GM18507 (cell line): ENCODE results near the gene CNIH3.

ENCODE experiments used
- DNase-seq: peaks from one replicate; pipeline ENCODE4 v3.0.0; 2011; ENCODE audit warnings: low read depth; ENCODE audit not compliant: insufficient read length; ENCODE audit errors: extremely low spot score
- FAIRE-seq: peaks from 2 replicates; lab custom pipeline; 2011; peaks lifted over from hg19 to GRCh38; lab: Jason Lieb, UNC

CNIH3 gene

DNA sequence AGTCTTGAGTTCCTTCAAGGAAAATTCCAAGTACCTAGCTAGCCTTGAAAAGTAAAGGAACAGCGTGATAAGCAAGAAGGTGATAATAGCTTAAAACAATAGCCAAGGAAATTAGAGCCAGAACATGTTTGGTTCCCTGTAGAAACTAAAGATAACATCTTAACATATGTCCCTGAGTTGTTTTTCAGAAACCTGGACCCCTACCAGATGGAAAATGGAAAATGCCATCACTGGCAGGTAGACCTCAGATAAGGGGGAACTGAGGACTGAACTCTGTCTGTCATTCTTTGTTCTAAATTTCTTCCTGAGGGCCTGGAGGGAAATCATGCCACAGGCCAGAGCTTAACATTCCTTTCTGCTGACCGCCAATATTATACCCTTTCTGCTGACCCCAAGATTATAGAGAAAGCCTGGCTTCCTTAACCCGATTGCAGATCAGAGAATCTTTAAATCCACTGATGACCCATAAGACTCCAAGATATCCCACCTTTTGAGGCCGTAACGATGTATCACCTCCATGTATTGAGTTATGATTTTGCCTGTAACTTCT, 23.4 kb downstream of the CNIH3 start:
- FAIRE-seq (no peak), DNase-seq (no peak)

DNA sequence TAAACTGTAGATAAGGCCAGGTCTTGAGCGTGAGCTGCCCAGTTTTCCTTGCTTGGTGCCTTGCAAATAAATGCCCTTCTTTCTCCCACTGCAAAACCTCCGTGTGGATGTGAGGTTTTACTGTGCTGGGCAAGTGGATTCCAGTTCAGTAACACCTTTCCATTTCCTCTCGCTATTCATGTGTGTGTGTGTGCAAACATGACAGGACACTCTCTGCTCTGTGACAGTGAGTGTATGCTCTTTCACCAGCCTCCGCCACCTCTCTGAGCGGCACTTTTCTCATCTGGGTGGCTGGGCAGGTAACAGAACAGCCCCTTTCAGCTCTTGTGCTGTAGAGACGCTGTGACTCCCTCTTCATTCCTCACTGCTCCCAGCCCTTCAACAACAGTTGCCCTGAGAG, 23.9 kb downstream of the CNIH3 start:
- DNase-seq (no peak), FAIRE-seq (no peak)

DNA sequence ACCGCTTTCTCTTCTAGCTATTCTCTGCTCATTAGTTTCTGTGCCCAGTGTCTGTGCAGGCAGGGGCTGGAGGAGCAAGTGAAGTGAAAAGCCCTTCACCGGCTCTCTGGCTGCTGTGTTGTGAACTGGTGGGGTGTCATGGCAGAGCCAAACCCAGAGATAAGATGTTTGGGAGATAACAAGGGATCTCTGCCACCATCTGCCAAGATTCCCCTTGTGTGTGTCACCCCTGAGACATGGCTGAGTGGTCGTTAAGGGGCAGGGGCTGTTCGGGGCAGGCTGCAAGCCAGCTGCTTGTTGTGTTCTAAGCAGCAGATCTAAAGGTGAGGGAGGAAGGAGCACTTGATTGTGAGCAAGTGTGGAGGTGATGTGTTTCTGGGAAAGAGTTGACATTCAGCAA, 24.5 kb downstream of the CNIH3 start:
- DNase-seq (no peak), FAIRE-seq (no peak)

DNA sequence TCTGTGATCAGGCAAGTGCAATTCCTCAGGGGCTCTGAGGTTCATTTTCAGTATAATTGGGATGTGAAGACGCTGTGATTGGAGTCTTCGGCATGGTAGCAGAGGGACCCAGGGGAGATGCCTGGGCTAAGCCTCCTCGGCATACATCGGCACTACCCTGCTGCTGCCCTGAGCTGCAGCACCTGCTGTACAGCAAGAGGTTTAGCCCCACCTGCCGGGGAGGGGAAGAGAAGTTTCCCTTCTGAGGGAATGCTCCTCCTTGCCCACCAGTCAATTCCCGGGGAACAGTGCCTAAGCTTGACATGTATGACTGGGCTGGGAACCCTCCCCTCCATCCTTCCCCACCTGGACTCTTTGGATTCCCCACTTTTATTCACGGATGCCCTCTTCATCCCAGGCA, 24.9 kb downstream of the CNIH3 start:
- DNase-seq (no peak), FAIRE-seq (no peak)

DNA sequence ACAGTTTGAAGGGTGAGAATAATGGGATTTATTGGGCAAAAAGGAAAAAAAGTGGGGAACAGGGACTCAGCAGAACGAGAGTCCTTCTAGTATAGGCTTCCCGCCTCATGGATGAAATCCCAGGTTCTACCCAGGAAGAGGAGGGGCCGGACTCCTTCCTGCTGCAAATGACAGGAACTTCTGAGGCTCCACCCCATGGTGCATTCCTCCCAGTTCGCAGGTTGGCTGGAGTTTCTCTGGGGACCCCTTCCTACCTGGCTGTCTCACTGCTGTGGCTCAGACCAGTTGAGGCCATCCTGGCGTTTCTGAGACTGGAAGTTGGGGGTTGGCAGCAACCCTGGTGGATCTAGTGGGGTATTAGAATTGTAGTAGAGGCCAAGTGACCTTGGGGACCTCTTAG, 27.5 kb downstream of the CNIH3 start:
- FAIRE-seq: no peak
- no peak for DNase-seq

DNA sequence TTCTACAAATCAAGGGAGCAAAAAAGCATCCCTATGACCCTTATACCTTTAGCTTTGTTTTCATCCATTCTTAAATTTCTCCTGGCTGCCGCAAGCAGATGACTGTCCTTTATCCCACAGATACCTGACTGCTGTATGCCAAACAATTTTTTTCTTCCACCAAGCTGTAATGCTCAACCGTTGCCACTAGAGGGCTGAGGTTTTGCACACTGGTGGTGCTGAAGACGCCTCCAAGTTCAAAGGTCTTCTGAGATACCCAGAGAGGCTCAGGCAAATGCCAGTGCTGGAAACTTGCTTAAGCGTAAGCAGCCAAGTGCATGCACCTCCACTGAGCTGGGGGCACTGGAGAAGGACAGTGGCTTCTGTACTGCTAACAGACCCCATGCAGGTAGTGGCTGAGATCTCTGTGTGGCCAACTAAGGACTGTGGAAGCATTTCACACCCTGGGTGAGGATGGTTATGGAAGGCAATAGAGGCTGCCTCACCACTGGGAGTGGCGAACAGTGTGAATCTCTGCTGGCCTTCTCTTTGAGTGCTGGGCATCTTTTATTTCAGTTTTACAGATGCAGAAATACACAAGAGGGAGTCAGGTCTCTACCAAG, 28.5 kb downstream of the CNIH3 start:
- DNase-seq: peak; percentile 45
- FAIRE-seq: peak; percentile 92

DNA sequence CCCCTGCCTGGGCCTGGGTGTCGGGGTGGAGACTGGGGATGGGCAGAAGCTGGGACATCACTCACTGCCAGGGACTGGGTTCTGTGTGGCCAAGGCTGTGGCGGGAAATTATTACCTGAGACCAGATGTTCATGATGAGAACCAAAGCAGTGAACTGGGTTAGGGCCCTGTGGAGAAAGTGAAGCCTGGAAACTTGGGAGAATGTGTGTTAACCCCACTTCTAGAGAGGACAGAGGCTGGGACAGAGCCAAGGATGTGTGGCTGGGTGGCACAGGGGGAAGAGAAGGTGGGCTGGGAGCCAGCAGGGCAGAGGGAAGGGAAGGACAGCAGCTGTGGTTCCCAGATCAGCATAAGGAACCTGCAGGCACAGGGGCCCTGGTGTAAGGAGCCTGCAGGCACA, 31.3 kb downstream of the CNIH3 start:
- DNase-seq: no peak
- FAIRE-seq: no peak

DNA sequence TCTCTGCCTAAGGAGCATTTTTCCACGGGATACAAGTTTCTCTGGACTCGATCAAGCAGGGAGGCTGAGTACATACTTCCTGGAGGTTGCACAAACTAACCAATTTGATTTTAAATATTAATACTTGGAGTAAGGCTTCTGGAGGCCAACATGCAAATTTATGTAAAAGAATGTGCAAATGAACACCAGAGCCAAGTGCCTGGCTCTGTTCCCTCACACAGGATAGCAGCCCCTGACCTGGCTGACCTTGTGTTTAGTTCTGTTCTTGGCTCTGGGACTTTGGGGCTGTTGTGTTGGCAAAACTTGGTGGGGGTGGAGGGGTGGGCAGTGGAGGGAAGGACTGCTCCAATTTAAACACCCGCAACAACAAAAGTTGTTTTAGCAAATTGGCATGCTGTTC, 34.2 kb downstream of the CNIH3 start:
- DNase-seq (no peak), FAIRE-seq (no peak)

DNA sequence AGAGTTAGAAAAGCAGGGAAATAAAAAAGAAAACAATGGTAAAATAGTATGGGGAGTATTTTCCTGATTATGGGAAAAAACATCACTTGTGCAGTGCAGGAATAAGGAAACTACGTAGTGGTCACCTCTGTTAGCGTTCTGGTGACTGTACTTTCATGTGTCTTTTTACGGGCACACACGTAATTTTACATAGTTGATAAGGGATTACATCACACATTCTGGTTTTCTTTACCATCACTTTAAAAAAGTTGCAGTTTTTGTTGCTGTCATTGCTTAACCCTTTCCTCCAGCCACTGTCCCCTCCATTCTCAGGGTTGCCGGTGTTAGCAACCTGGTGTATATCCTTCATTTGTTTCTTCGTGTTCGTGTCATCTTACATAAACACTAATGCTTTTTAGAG, 35.1 kb downstream of the CNIH3 start:
- no peak for DNase-seq
- no peak for FAIRE-seq

DNA sequence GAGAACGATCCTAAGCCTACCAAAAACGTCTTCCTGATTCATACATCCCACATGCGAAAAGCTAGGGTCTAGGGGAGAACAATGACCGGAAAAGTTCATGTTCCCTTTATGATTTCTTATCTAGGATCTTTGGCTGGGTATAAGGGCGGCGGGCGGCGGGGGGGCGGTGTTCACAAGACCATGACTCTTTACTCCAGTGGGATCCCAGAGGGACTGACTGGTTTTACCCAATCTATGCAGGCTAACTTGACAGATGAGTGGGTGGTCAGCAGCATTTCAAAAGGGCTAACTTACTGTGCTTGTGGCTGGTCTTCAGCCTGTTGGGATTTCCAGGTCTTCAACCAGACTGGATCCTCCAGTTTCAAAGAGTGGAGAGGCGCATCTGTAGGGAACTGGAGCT, 40.3 kb downstream of the CNIH3 start:
- no peak for DNase-seq
- no peak for FAIRE-seq

DNA sequence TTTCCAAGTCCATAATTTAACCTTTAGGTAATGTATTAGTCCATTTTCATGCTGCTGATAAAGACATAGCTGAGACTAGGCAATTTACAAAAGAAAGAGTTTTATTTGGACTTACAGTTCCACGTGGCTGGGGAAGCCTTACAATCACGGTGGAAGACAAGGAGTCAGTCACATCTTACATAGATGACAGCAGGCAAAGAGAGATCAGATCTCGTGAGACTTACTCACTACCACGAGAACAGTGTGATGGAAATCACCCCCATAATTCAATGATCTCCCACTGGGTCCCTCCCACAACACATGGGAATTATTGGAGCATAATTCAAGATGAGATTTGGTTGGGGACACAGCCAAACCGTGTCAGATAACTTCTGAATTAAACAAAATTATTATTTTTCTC, 44.0 kb downstream of the CNIH3 start:
- FAIRE-seq: no peak
- DNase-seq: no peak

DNA sequence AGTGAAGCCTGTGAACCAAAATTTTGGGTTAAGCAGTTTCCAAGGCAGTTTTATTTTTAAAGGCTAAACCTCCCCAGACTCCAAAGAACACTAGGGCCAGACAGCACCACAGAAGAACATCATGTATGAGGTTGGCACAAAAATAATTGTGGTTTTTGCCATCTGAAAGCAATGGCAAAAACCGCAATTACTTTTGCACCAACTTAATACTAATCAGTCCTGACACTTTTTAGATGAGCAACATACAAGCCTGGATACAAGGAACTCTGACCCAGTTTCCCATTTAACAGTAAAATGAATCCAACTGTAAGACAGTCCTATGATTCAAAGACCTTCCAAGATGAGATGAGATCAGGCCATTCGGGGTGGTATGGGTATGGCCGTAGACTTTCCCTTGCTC, 46.8 kb downstream of the CNIH3 start:
- no peak for FAIRE-seq
- DNase-seq: no peak

DNA sequence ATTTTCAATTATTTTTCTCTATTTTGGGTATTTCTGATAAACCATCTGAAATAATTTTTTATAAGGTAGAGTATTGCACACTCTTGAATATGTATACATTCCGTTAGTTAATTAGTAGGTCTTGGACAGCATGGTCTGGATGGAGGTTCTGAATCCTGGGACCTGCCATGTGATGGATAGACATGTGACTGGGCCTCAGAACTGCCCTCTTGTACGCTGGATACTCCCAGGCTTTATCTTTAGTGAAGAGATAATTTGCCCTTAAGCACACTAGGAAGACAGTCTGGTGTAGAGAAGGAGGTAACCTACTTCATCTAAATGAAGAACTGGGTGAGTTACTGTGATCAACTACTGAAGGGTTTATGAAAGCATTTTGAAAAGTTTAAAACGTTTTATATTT, 48.9 kb downstream of the CNIH3 start:
- FAIRE-seq (no peak), DNase-seq (no peak)

DNA sequence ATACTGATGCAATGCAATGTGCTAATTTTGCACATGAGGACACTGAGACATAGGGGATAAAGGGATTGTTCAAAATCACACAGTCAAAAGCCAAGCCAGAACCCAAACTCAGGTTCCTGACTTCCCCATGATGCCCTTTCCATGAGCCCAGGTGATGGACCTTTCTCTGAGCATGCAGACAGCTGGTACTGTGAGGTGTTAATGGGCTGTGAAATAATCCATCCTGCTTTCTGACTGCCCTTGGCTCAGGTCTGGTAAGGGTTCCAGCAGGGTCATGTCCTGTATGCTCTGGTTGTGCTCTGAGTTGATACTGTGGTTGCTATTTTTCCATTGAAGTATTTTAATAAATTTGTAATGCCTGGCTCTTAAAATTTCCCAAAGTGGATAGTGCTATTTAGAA, 50.0 kb downstream of the CNIH3 start:
- FAIRE-seq (no peak), DNase-seq (no peak)

DNA sequence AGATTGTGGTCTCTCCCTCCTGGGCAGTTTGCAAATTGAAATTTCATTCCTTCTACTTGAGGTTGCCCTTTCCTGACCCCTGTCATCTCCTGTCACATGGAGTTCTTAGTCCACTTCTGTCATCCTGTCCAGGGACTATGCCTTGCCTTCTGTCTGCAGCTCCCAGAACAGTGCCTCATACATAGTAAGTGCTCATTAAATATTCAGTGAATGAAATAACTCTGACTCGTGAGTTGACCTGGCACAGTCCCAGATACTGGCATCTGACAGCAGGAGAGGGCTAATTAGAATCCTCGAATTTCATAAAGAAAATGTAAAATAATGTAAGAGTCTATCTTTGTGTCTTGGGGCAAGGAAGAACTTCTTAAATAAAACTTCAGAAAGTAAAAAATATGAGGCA, 50.8 kb downstream of the CNIH3 start:
- DNase-seq (no peak), FAIRE-seq (no peak)

DNA sequence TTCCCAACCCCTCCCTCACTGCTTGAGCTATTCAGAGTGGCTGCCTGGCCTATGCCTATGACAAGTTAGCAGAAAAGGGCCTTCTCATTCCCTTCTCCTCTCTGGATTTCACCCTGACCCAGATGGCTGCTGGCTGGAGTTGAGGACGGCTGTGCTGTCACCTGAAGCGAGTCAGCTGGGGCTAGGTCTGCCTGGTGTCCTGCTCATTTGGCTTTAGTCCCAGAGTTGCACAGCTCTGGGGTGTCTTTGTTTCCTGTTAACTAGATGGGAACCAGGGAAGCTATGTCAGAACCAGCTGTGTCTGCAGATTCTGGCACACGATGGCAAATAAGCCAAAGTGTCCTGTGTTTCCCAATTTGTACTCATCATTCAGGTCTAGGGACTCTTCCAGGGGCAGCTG, 52.9 kb downstream of the CNIH3 start:
- no peak for FAIRE-seq

DNA sequence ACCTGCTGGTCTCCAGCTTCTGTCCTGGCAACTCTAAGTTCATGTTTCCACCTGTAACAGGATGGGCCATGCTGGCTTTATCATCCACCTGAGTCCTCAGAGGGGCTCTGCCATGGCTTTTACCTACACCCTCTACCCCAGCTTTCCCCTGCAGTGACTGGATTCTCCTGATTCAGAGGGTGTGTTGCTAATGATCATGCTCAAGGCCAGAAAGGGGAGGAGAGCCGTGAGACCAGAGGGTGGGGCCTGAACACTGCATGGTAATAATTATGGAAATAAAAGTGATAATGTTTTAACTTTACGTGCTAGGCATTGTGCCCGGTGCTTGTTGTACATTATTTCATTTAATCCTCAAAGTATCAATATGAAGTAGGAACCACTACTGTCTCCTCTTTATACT, 53.3 kb downstream of the CNIH3 start:
- DNase-seq (no peak), FAIRE-seq (no peak)

More for the DNA sequence above, 52.9 kb downstream of the CNIH3 start:
- no peak for DNase-seq

DNA sequence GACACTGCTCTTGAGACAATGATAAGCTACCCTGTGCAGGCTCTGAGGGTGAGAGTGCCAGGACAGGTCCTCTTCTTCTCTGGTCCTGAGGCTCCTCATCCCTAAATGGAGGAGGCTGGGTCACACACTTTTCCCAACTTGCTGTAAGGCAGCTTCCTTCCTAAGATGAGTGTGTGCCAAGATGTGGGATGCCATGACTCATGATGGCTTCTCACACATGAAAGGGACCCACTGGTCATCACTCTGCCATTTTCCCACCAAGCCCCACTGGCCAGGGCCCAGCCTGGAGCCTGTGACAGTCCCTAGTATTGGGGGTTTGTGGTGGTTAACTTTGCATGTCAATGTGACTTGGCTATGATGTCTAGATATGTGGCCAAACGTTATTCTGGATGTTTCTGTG, 54.4 kb downstream of the CNIH3 start:
- FAIRE-seq (no peak), DNase-seq (no peak)

DNA sequence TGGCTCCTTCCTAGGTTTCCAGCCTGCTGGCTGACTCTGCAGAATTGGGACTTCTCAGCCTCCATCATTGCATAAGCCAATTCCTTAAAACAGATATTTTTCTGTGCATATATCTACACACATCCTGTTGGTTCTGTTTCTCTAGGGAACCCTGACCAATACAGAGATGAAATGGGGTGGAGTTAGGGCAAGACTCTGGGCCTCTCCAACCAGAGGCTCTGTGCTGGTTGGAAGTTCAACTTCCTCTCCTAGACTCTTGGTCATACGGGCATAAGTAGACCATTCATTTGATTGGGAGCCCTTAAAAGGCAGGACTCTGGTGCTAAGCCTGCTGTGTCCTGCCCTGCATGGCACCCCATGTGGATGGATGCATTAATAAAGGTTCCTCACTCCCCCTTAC, 55.0 kb downstream of the CNIH3 start:
- no peak for DNase-seq
- no peak for FAIRE-seq

DNA sequence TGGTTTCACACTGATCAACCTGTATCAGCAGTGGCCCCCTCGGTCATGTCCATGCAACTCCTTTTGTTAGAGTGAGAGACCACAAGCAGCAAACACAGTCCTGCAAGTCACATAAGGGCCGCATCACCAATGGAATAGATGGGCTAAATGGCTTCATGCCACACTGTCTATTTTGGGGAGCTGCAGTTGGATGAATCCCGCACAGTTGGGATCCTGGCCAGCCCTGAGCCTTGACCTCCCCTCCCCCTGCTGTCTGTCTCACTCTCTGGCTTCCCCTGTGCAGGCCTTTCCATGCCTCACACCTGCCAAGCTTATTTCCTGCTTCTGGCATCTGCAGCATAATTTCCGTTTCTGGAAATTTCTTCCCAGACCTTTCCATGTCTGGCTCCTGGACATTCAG, 57.0 kb downstream of the CNIH3 start:
- DNase-seq: no peak
- FAIRE-seq: no peak

DNA sequence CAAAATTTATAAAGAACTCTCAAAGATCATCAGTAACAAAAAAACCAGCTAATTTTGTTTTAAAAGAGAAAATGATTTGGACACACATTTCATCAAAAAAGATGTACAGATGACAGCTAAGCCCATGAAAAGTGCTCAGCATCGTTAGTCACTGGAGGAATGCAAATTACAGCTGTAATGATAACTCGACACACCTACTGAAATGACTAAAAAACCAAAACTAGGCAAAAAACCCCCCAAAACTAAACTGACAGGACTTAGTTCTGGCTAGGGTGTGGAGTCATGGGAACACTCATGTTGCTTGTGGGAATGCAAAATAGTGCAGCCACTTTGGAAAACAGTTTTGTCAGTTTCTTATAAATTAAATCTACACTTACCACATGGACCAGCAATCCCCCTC, 59.5 kb downstream of the CNIH3 start:
- DNase-seq (no peak), FAIRE-seq (no peak)

DNA sequence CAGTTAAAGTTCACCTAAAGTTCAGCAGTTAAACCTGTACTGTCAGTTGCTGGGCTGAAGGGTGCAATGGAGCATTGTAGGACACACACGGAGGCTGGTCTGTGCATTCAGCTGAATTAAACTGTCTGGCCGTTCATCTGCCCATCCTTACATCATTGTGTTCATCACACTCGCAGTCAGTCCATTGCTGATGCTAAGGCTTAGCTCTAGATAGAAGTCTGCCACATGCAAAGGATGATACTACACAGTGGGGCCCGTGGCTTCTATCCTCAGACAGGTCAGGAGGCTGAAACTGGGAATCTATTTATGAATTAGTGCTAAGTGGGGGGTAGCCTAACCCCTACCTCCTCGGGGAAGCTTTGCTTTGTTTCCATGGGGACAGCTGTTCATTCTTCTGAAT, 60.4 kb downstream of the CNIH3 start:
- no peak for DNase-seq
- no peak for FAIRE-seq
